IMR-90 (cell line): ENCODE measurements around the gene CAPZA1. TPM values are rescaled to one million over a fixed set of nuclear protein-coding genes. Genes with fewer than 3 reads are reported as not detected.

Experiments
- ATAC-seq: fragments of 200-7000 bp; cut with Tn5 transposase; 2 replicates; pipeline ENCODE4 v1.9.1; 2020; ENCODE audit warnings: low read depth, mild to moderate bottlenecking, moderate library complexity
- BruUV-seq: library from RNA; stranded (reverse); fragments of 400-500 nt; replicated peaks from 2 replicates; lab custom pipeline; 2021; lab: Mats Ljungman, UMichigan
- CTCF ChIA-PET: fragments of 300-600 bp; formaldehyde crosslinking; extraction: SDS; loops from one replicate; lab custom pipeline; 2021; ENCODE audit warnings: antibody characterized with exemption; lab: Yijun Ruan, JAX
- POLR2A ChIA-PET: fragments of 300-600 bp; sonication (Branson Sonifier 250); formaldehyde crosslinking; loops from one replicate; lab custom pipeline; 2022; ENCODE audit warnings: antibody characterized with exemption; ENCODE audit not compliant: unreplicated experiment; lab: Charles Lee
- DNase-seq: peaks from one replicate; pipeline ENCODE4 v3.0.0; 2013
- H2AFZ ChIP-seq: replicated peaks from 2 replicates; pipeline ENCODE3; 2013; ENCODE audit warnings: low read length, mild to moderate bottlenecking; ENCODE audit not compliant: poor library complexity
- H2AK5ac ChIP-seq: 2 replicates; pipeline ENCODE4 v1.6.1; 2013; ENCODE audit warnings: low read depth, low read length, inconsistent platforms
- H2AK9ac ChIP-seq: replicated peaks from 2 replicates; pipeline ENCODE3; 2013; ENCODE audit warnings: mild to moderate bottlenecking, low read depth, low read length, moderate library complexity; ENCODE audit not compliant: poor library complexity
- H2BK120ac ChIP-seq: 2 replicates; pipeline ENCODE4 v1.6.1; 2013; ENCODE audit warnings: low read depth, low read length, inconsistent platforms
- H2BK15ac ChIP-seq: 3 replicates; pipeline ENCODE4 v1.6.1; 2013; ENCODE audit warnings: low read depth, low read length, inconsistent platforms
- H2BK20ac ChIP-seq: 2 replicates; pipeline ENCODE4 v1.6.1; 2013; ENCODE audit warnings: low read depth, mild to moderate bottlenecking, inconsistent platforms, low read length, moderate library complexity
- H2BK5ac ChIP-seq: 2 replicates; pipeline ENCODE4 v1.6.1; 2013; ENCODE audit warnings: mild to moderate bottlenecking, low read depth, low read length, inconsistent platforms; ENCODE audit not compliant: poor library complexity, severe bottlenecking
- H3K14ac ChIP-seq: replicated peaks from 2 replicates; pipeline ENCODE4 v1.6.1; 2013; ENCODE audit warnings: low read depth, low read length, inconsistent platforms
- H3K18ac ChIP-seq: 2 replicates; pipeline ENCODE4 v1.6.1; 2013; ENCODE audit warnings: low read depth, low read length, control low read depth
- H3K23ac ChIP-seq: 2 replicates; pipeline ENCODE4 v1.6.1; 2013; ENCODE audit warnings: low read depth, low read length, inconsistent platforms
- H3K27ac ChIP-seq: 2 replicates; pipeline ENCODE4 v1.5.1; 2013; ENCODE audit warnings: mild to moderate bottlenecking, control low read depth, low read length; ENCODE audit not compliant: insufficient read depth
- H3K27me3 ChIP-seq: 2 replicates; pipeline ENCODE4 v1.6.1; 2013; ENCODE audit warnings: low read length; ENCODE audit not compliant: control insufficient read depth, insufficient read depth
- H3K36me3 ChIP-seq: 2 replicates; pipeline ENCODE4 v1.6.1; 2013; ENCODE audit warnings: low read length, mixed read lengths; ENCODE audit not compliant: control insufficient read depth, insufficient read depth
- H3K4ac ChIP-seq: 2 replicates; pipeline ENCODE4 v1.6.1; 2013; ENCODE audit warnings: low read depth, low read length, inconsistent platforms
- H3K4me1 ChIP-seq: 2 replicates; pipeline ENCODE4 v1.6.1; 2013; ENCODE audit warnings: low read length, mixed read lengths; ENCODE audit not compliant: control insufficient read depth, insufficient read depth
- H3K4me2 ChIP-seq: 2 replicates; pipeline ENCODE4 v1.6.1; 2013; ENCODE audit warnings: low read depth, mild to moderate bottlenecking, control low read depth, low read length, moderate library complexity
- H3K4me3 ChIP-seq: 2 replicates; pipeline ENCODE4 v1.5.1; 2013; ENCODE audit warnings: low read depth, mild to moderate bottlenecking, control low read depth, low read length, moderate library complexity; ENCODE audit not compliant: insufficient read depth
- H3K56ac ChIP-seq: 2 replicates; pipeline ENCODE4 v1.6.1; 2013; ENCODE audit warnings: low read length, inconsistent platforms; ENCODE audit not compliant: insufficient read depth; ENCODE audit errors: extremely low read depth
- H3K79me1 ChIP-seq, 2 experiments: 2 replicates each; pipeline ENCODE4 v1.6.1; 2013; ENCODE audit warnings: low read length in 2 of 2, inconsistent platforms in 1 of 2, low read depth in 1 of 2
- H3K9ac ChIP-seq: 2 replicates; pipeline ENCODE4 v1.6.1; 2013; ENCODE audit warnings: low read depth, low read length, control low read depth
- H3K9me1 ChIP-seq: 2 replicates; pipeline ENCODE4 v1.6.1; 2013; ENCODE audit warnings: low read length, inconsistent platforms; ENCODE audit not compliant: insufficient read depth
- H3K9me3 ChIP-seq: 2 replicates; pipeline ENCODE4 v1.6.1; 2013; ENCODE audit warnings: low read length; ENCODE audit not compliant: control insufficient read depth, insufficient read depth
- H4K20me1 ChIP-seq: 2 replicates; pipeline ENCODE4 v1.6.1; 2013; ENCODE audit warnings: low read length, inconsistent platforms; ENCODE audit not compliant: insufficient read depth
- H4K5ac ChIP-seq: 2 replicates; pipeline ENCODE4 v1.6.1; 2013; ENCODE audit warnings: mild to moderate bottlenecking, low read depth, low read length, control low read depth
- H4K8ac ChIP-seq, 2 experiments: 2 replicates each; pipeline ENCODE4 v1.6.1; 2013; ENCODE audit warnings: low read depth in 2 of 2, low read length in 2 of 2, control low read depth in 1 of 2, inconsistent platforms in 1 of 2
- H4K91ac ChIP-seq: 2 replicates; pipeline ENCODE4 v1.6.1; 2013; ENCODE audit warnings: low read depth, low read length, inconsistent platforms; ENCODE audit not compliant: insufficient read depth
- BHLHE40 ChIP-seq: fragments of 150-350 bp; IDR thresholded peaks from 2 replicates; pipeline ENCODE4 v1.6.1; 2016; ENCODE audit warnings: mild to moderate bottlenecking, low read depth, low read length
- CEBPB ChIP-seq: IDR thresholded peaks from 2 replicates; pipeline ENCODE4 v1.6.1; 2012; ENCODE audit warnings: low read depth, low read length, improper control_type of control experiment
- RFX5 ChIP-seq: IDR thresholded peaks from 2 replicates; pipeline ENCODE4 v1.8.0; 2012; ENCODE audit warnings: low read depth, mild to moderate bottlenecking, low read length, moderate library complexity
- WGBS, 2 experiments: methylation state at CpG; one replicate each; pipeline versions ENCODE4 v1.1.5 to v1.1.7; 2013; ENCODE audit warnings: missing lambda C conversion rate in 2 of 2; ENCODE audit not compliant: insufficient read length in 1 of 2; ENCODE audit errors: extremely low coverage in 2 of 2; 5-methylcytosine and 5-hydroxymethylcytosine counted together
- dilution Hi-C: fragments of 300-500 bp; cut with HindIII; formaldehyde crosslinking; loops from one replicate; pipeline ENCODE4 v1.14.3; 2018; ENCODE audit warnings: low sequenced_read_pairs; ENCODE audit not compliant: unreplicated experiment
- in situ Hi-C: fragments of 300-500 bp; cut with MboI; formaldehyde crosslinking; loops from 3 replicates; pipeline ENCODE4 v1.14.3; 2019; ENCODE audit warnings: low sequenced_read_pairs, inconsistent platforms, mixed read lengths
- intact Hi-C: fragments of 100-400 bp; cut with micrococcal nuclease; formaldehyde crosslinking; loops from 2 replicates; pipeline ENCODE4 v1.10.0; 2022
- polyA plus RNA-seq, 3 experiments: library from polyadenylated mRNA; depleted of rRNA; stranded (reverse); fragments of >200 nt; gene quantifications; 2 replicates each; pipeline ENCODE4 v1.2.3, GENCODE V29; 2012; ENCODE audit warnings: low replicate concordance in 1 of 3
- total RNA-seq: library from RNA; depleted of rRNA; stranded (reverse); fragments of >200 nt; gene quantifications from 2 replicates; pipeline ENCODE4 v1.2.3, GENCODE V29; 2012

CAPZA1 gene
- total and polyA plus RNA-seq, 2 of the 4 experiments (the other 2 are of a cell fraction), result 108 to 262 TPM

DNA sequence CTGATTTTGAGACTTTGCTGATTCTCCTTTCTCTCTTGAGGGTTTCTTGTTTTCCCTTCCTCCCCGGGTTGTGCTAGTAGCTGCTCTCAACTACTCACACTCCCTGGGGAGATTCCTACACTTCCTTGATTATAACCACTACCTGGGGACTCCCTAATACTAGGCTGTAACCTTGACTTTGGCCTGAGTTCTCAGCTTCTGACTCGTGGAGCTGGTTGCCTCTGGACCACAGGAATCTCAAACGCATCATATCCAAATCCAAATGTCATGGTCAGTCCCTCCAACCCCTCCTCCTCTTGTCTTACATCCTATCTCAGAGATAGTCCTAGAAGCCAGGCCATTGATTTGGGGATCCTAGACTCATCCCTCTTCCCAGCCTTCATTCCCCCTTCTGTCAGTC is 66.8 kb downstream of the CAPZA1 start:
- Histone ChIP-seq H2BK5ac (no peak overlapping the region), H2AFZ (no peak overlapping the region), H3K4ac (no peak overlapping the region), H3K36me3 (peaks cover 13% of the 10 kb centered on the region), H3K18ac (no peak overlapping the region), H4K5ac (no peak overlapping the region), H3K14ac (0 out of 2 replicates have a peak overlapping the region, but pooled peaks have one; percentile 19), H3K9me3 (no peaks in the 10 kb centered on the region), H3K4me1 (peaks cover 4% of the 10 kb centered on the region), H3K56ac (no peak overlapping the region), H4K91ac (no peak overlapping the region), H3K4me3 (no peak overlapping the region), H4K8ac (no peak overlapping the region), H2BK20ac (no peak overlapping the region), H2BK120ac (no peak overlapping the region), H3K23ac (no peak overlapping the region), H3K27ac (no peak overlapping the region), H3K4me2 (no peak overlapping the region), H3K9ac (no peak overlapping the region), H2AK5ac (no peak overlapping the region), H2AK9ac (no peak overlapping the region), H4K20me1 (peaks cover 15% of the 10 kb centered on the region; the same call in 1 of the 2 replicates), H3K79me1 (peaks cover 22 to 66% of the 10 kb centered on the region in 2 experiments), H3K27me3 (no peaks in the 10 kb centered on the region), H3K9me1 (peaks cover 21% of the 10 kb centered on the region), H2BK15ac (no peak overlapping the region)
- POLR2A ChIA-PET, result no interaction called here
- DNase-seq (peak; percentile 34), ATAC-seq (no peak)
- in situ Hi-C loops, result no loop called here
- intact Hi-C loops, result no loop called here
- dilution Hi-C loops, result no loop called here
- TF ChIP-seq RFX5 (no peak), CEBPB (no peak), BHLHE40 (no peak)
- CTCF ChIA-PET, result no interaction called here
- WGBS, 2 experiments, result 50% methylated on average over 2 of the region's 3 CpGs; no CpG with 5 or more reads in 1 of the 2 experiments
- no TSS peak for BruUV-seq
